ENCODE data around the gene SOX10.

The SOX10 gene

GRCh38 chr22:37930270-37930951 lies 53.9 kb downstream of the SOX10 start:
- DNase-seq (ENCODE audit: low read depth in 2 of 2), result no peak

DNA sequence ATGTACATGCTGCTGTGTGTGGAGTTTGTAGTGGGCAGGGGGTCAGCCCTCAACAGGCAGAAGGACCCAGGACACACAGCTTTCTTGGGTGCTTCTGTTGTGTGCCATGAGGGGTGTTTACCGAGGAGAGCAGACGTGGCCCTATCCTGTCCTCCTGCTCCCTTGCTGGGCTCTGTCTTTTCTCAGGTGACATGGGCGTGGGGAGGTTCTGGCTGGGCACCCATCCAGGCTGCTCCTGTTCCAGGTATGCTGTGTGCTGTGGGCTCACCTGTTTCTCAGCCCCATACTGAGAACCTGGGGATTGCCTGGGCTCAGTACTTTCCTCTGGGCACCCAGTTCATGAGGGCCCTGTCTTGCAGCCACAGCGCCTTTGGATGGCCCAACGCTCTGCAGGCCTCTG lies 55.0 kb downstream of the SOX10 start:
- no peak for DNase-seq (ENCODE audit: low read depth in 2 of 2)

DNA sequence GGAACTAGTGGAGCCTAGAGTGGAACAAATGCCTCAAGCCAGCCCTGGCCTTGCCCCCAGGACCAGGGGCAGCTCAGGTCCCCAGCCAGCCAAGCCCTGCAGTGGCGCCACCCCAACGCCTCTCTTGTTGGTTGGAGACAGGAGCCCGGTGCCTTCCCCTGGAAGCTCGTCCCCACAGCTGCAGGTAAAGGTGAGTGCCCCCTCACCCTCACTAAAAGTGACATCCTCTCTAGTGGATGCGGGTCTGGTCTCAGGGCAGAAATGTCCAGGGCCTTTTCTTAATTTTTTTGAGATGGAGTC lies 56.8 kb downstream of the SOX10 start:
- no peak for DNase-seq (ENCODE audit: low read depth in 2 of 2)

DNA sequence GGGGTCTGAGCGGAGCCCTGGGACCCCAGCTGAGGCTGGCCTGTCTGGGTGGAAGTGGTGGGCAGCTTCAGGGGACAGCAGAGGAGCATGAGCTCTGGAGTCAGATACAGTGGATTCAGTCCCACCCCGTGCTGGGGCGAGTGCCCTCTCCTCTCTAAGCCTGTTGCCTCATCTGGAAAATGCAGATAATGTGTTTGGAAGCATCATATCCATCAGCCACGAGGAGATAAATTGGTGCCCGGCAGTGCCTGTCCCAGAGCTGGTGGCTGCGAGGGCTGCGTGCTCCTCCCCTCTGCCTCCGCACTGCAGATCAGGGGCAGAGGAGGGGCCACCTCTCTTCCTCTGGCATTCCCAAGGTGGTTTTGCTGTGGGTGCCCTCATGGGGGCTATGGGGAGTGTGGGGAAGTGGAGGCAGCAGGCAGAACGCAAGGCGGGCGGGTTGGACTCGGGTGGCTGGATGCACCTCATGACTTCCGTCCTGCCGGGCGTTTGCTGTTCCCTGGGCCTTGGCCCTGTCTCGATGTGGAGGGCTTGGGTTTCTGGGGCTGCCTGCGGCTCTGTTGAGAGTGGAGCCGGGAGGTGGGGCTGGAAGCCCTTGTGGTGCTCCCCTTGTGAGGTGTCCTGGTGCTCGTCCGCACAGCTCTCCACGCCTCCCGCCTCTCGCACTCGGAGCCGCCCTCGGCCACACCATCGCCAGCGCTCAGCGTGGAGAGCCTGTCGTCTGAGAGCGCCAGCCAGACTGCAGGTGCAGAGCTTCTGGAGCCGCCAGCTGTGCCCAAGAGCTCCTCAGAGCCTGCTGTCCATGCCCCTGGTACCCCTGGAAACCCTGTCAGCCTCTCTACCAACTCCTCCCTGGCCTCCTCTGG lies 57.4 kb downstream of the SOX10 start:
- no peak for DNase-seq (ENCODE audit: low read depth in 2 of 2)

- no peak for DNase-seq (ENCODE audit: low read depth in 2 of 2)
Measured at GRCh38 chr22:37926358-37926757, 58.0 kb downstream of the SOX10 start.

DNA sequence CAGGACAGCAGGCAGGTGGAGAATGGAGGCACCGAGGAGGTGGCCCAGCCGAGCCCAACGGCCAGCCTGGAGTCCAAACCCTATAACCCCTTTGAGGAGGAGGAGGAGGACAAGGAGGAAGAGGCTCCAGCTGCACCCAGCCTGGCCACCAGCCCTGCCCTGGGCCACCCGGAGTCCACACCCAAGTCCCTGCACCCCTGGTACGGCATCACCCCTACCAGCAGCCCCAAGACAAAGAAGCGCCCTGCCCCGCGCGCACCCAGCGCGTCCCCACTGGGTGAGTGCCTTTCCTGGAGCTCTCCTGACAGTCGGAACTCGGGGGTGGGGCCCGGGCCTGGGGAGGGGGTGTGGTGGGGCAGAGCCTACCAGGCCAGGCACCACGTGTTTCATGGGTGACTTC lies 58.6 kb downstream of the SOX10 start:
- DNase-seq (ENCODE audit: low read depth in 2 of 2), result no peak

- no peak for DNase-seq (ENCODE audit: low read depth in 2 of 2)
Measured at GRCh38 chr22:37925330-37925729, 59.0 kb downstream of the SOX10 start.

DNA sequence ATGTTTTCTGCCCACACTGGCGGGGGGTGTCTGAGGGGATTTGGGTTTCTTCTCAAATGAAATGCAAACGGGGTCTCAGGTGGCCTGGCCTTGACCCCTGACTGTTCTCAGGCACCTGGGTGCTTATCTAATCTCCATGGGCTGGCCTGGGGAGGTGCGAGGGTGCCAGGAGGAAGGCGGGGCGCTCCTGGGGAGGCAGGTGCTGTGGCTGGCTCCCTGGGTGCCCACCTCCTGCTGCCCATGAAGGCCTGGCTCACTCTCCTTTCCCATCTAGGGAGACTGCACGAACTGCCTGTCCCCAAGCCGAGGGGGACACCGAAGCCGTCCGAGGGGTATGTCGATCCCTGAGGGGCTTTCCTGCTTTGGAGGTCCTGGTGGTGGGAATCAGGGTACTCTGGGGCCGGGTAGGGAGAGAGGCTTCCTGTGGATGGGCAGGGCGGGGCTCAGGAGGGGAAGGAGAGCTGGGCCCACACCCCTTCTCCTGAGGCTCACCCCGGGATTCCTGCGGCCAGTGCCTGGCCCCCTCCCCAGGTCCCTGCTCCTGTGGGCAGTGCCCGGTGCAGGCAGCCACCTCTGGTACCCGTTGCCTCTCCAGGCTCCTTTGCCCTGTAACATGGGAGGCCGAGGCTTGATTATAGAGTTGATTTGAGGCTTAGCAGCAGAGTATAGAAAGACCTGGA lies 59.8 kb downstream of the SOX10 start:
- no peak for DNase-seq (ENCODE audit: low read depth in 2 of 2)

- DNase-seq (ENCODE audit: low read depth in 2 of 2), result no peak
Measured at GRCh38 chr22:37923927-37924326, 60.4 kb downstream of the SOX10 start.

All from stimulated activated CD8-positive, alpha-beta memory T cell treated with anti-CD3 and anti-CD28 coated beads, Interleukin-7, amount 100 ng/mL, for 1 hour (primary cell).